HG02943 (cell line): ENCODE measurements around the gene LIMCH1.
"Not testable (repeated sequence)": the region's sequence is repeated elsewhere in the genome, so short reads cannot be mapped to it uniquely, and the experiment has no call there.

Source experiments
- ATAC-seq: cut with Tn5 transposase; IDR thresholded peaks from one replicate; pipeline ENCODE4 v1.9.1; 2021; ENCODE audit warnings: mild to moderate bottlenecking, low read depth, moderate library complexity; ENCODE audit not compliant: unreplicated experiment

LIMCH1 gene

GRCh38 chr4:41661442-41662076 is 123.6 kb downstream of the LIMCH1 start:
- ATAC-seq: peak; percentile 63

GRCh38 chr4:41665636-41666207 is 127.8 kb downstream of the LIMCH1 start:
- ATAC-seq: no peak

GRCh38 chr4:41668024-41668423 is 130.1 kb downstream of the LIMCH1 start:
- no peak for ATAC-seq

GRCh38 chr4:41670530-41670929 is 132.6 kb downstream of the LIMCH1 start:
- no peak for ATAC-seq

DNA sequence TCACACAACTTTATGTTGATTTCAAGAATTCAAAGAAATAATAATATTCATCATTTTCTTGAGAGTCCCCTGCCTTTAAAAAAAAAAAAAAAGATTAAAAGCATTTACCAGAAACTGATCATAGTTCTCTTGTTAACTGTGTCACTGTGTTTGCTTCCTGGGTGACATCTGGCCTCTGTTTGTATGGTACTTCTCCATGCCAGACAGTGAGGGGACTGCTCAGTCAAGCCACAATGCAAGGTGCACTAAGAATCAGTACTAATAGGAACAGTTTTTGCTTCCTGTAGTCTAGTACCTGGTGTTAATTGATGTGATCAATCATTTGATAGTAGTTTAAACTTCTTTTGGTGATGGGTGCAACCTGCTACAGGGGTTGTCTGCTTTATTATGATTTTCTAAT is 133.0 kb downstream of the LIMCH1 start:
- ATAC-seq: no peak

- no peak for ATAC-seq
Measured at GRCh38 chr4:41678086-41678816, 140.3 kb downstream of the LIMCH1 start.

DNA sequence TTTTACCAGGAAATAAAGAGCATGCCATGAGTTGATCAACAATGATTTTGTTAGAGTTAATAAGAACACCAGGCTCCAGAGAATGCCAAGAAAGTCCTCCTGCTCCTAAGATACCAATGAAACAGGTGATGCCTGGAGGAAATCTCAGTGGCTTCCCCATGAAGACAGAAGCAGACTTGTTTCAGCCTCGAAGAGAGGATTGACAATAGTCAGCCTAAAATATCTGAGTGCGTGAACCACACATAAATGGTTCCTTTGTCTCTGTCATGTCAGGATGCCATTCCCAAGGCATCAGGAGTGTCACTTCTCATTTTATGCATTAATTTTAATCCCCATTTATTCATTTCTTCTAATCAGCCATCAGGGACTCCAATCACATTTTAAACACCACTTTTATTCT is 141.0 kb downstream of the LIMCH1 start:
- ATAC-seq: no peak

DNA sequence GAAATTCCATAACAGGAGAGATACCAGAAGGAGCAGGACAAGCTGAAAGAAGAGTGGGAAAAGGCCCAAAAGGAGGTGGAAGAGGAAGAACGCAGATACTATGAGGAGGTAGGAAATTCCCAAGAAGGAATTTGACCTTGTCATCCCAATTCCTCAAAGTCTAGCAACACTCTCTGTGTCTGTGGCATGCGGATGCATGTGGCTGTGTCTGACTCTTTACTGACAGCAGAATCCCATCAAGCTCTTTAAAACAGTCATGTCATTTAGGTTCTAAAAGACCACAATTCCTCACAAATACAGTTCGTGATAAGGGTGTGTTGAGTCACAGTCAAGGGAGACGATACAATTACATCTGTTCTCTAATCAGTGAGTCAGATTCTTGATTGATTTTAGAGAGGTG is 142.0 kb downstream of the LIMCH1 start:
- ATAC-seq: no peak

DNA sequence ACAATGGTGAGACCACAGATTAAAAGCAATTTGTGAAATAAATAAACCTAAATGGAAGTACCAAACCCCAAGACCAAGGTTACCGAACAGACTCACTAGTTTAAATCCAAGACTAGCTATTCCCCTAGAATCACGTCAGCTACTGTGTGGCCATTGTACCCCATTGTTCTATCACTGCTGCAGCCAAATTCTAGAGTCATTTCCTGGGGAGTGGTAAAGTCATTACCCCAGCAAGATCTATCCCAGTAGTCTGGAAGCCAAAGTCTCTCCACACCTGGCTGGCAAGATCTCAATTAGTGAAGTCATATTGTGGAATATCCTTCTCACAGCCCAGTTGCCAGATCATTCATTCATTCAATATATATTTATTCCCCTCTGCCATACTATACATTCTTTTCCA is 143.1 kb downstream of the LIMCH1 start:
- ATAC-seq: no peak

DNA sequence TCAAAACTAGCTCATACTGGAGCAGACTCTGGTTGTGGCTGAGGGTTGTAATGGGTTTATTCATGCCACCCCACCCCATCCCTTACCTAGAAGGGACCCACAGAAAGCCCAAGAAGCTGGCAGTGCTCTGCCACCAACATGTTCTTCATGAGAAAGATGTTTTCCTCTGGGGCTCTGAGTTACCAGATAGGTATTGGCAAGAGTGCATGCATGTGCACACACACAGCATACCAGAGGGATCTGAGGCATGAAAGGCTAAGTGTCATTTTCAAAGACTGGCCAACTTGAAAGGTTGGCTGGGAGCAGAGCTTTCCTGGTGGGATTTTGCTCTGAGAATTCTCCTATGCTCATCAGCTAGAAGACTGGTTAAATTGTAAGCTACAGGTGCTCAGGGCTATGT is 145.4 kb downstream of the LIMCH1 start:
- no peak for ATAC-seq

GRCh38 chr4:41686893-41687292 is 148.9 kb downstream of the LIMCH1 start:
- ATAC-seq: no peak

- no peak for ATAC-seq
Measured at GRCh38 chr4:41687971-41688370, 150.0 kb downstream of the LIMCH1 start.

DNA sequence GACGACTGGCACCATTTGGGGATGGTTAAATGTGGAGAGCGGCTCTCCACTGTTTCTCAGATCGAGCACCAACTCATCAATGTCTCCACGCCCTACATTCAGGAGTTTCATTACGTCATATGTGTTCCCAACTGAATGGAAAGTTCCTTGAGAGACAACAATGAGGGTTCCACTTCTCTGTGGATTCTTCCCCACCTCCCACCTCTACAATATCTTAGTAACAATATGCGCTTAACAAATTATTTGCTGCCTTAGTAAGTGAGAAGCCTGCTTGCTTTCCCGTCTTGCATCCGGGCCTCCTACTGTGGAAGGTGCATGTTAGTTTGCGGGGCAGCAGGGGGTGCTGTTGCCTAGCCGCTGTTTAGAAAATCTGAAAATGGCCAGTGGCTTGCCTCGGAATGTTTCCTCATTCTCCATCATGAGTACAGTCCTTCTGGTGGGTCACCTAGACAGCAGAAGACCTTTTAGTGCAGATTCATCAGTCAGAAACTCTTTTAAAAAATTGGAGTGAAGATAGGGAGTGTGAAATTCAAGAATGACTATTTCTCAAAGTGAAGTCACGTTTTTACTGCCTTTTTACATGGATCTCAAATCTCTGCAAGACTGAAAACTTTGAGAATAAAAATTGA is 154.9 kb downstream of the LIMCH1 start:
- ATAC-seq: no peak

GRCh38 chr4:41693629-41694028 is 155.7 kb downstream of the LIMCH1 start:
- ATAC-seq: no peak

DNA sequence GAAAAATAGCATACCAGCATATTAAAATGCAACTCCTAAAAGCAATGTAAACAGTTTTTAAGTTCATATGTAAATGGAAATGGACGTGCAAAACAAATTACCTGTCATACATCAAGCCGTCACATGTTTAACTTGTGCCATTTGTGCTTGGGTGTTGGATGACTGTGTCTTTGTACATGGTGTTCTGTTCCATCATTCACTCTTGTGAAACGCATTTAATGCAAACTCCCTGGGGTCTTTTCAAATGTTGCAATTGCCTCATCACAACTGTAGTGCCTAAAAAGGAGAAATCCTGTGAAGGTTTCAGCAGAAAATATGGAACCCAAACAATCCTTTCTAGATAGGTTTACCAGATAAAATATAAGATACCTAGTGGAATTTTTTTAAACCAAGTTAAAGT is 158.2 kb downstream of the LIMCH1 start:
- no peak for ATAC-seq

DNA sequence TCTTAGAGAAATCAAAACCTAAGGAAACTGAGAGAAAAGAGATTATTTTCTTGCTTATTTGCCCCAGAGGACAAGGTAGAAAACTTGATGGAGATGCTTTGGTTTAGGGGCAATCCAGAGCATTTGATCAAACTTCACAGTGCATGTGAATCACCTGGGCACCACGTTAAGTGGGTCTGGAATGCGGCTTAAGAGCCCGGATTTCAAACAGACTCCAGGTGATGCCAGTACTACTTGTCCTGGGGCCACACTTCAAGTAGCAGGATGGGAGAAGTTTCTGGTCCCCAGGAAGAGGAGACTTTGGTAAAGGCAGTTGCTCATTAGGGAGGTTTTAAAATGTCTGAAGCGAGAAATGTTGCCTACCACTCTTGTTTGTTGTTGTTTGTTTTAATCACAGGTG is 158.8 kb downstream of the LIMCH1 start:
- no peak for ATAC-seq

DNA sequence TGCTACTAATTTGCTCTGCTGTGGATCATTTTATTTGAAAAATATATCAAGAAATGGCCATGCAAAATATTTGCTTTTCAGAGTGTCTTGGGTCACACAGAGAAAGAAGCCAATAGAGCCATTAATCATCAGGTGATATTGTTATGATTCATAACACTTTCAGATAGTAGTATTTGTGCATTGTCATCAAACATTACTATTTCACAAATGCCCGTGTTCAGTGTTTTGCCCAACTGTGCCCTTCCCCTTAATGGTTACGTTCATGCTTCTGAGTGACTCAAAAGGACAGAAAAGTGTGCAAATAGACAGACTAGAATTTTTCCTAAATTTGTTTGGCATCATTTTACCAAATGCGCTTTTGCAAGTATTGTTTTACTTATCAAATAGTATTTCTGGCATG is 164.0 kb downstream of the LIMCH1 start:
- no peak for ATAC-seq

GRCh38 chr4:41702770-41703169 is 164.8 kb downstream of the LIMCH1 start:
- no peak for ATAC-seq

GRCh38 chr4:41703785-41704184 is 165.8 kb downstream of the LIMCH1 start:
- ATAC-seq: no peak

DNA sequence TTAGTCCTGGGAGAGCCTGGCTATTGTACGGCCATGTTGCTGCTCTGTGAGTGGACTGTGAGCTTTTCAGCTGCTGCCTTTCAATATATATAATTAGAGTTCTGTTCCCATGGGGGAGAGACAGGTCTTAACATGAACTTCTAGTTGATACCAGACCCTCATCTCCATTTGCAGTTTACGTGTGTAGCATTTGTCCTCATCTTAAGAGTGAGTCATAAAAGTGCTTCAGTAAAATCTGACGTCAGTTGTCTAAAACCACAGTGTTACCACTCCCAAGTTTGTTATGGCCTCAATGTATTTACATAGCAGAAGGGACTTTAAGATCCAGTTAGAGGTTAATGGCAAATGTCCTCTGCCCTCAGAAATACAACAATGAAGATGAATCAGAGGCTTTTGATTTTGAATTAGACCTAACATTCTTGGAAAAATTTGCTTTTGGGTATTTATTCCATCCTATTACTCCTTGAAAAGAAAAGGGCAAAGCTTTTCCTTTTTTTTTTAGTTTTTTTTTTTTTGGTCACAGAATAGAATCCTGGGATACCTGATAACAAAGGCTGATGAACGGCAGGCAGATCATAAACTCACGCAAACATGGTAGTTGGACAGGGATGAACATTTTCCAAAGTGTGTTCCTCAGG is 172.0 kb downstream of the LIMCH1 start:
- ATAC-seq: no peak

DNA sequence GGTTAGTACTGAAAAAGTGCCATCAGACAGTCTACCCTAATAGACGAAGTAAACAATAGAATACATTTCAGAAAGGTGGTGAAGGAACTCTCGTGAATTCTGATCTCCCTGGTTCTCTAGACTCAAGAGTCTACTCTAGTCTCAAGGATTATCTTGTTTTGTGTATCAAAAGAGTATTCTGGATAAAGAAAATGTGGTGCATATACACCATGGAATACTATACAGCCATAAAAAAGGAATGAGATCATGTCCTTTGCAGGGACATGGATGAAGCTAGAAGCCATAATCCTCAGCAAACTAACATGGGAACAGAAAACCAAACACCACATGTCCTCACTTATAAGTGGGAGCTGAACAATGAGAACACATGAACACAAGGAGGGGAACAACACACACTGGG is 173.7 kb downstream of the LIMCH1 start:
- not testable (repeated sequence) for ATAC-seq
